ENCODE measurements around the gene CCDC93. TPM values are rescaled to one million over a fixed set of nuclear protein-coding genes. Genes with fewer than 3 reads are reported as not detected.

CCDC93 gene
- total and polyA plus RNA-seq, 9 donors, result 10.3 to 33.8 (median 25.4) TPM

DNA sequence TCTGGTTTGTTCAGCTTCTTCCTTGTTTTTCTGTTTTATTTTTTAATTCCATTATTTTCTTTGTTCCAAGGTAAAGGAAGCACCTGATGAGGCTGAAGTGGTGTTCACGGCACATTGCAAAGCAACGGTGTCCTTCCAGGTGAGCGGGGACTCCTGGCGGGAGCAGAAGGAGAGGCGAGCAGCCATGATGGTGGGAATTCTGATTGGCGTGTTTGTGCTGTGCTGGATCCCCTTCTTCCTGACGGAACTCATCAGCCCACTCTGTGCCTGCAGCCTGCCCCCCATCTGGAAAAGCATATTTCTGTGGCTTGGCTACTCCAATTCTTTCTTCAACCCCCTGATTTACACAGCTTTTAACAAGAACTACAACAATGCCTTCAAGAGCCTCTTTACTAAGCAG is 110.9 kb downstream of the CCDC93 start:
- Histone ChIP-seq H3K27me3 (no peaks in the 10 kb centered on the region), H3K9me3 (no peaks in the 10 kb centered on the region), H3K27ac (no peak overlapping the region), H3K36me3 (no peaks in the 10 kb centered on the region), H3K4me3 (no peak overlapping the region), H3K4me1 (ENCODE audit: insufficient read depth) (no peaks in the 10 kb centered on the region)
- no peak for TF ChIP-seq POLR2A (IDR thresholded peaks at IDR 0.05)
- WGBS, 3 donors, result 84 to 95% (median 92%) methylated on average over 7 of the region's 7 CpGs
- no peak for DNase-seq
- intact Hi-C loops (cut with DNase I), result no loop called here

DNA sequence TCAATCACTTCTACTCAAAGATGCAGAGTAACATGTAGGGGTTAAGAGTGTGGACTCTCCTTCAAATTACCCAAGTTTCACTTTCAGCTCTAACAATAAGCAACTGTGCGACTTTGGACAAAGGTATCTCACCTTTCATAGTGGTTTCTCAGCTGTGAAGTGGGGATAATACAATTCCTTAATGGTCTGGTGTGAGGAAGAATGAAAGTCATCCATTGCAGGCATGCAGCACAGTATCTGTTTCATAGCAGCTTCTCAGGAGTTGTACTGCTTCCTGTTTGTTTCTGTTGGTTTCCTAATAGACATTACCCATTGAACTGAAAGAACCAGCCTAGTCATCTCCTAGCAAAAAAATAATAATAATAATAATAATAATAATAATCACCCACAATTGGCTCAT is 125.0 kb downstream of the CCDC93 start:
- Histone ChIP-seq H3K4me1 (ENCODE audit: insufficient read depth) (peaks cover 22% of the 10 kb centered on the region), H3K36me3 (no peaks in the 10 kb centered on the region), H3K27me3 (no peaks in the 10 kb centered on the region), H3K4me3 (no peak overlapping the region), H3K9me3 (no peaks in the 10 kb centered on the region), H3K27ac (no peak overlapping the region)
- intact Hi-C loops (cut with DNase I), result no loop called here
- WGBS, 3 donors, result 75 to 81% (median 78%) methylated on average over 1 of the region's 1 CpG
- DNase-seq, result no peak
- TF ChIP-seq POLR2A (IDR thresholded peaks at IDR 0.05) (no peak), EP300 (IDR thresholded peaks at IDR 0.05) (no peak)
- TF ChIP-seq, protein P1, sequence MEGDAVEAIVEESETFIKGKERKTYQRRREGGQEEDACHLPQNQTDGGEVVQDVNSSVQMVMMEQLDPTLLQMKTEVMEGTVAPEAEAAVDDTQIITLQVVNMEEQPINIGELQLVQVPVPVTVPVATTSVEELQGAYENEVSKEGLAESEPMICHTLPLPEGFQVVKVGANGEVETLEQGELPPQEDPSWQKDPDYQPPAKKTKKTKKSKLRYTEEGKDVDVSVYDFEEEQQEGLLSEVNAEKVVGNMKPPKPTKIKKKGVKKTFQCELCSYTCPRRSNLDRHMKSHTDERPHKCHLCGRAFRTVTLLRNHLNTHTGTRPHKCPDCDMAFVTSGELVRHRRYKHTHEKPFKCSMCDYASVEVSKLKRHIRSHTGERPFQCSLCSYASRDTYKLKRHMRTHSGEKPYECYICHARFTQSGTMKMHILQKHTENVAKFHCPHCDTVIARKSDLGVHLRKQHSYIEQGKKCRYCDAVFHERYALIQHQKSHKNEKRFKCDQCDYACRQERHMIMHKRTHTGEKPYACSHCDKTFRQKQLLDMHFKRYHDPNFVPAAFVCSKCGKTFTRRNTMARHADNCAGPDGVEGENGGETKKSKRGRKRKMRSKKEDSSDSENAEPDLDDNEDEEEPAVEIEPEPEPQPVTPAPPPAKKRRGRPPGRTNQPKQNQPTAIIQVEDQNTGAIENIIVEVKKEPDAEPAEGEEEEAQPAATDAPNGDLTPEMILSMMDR (IDR thresholded peaks at IDR 0.05), result no peak

DNA sequence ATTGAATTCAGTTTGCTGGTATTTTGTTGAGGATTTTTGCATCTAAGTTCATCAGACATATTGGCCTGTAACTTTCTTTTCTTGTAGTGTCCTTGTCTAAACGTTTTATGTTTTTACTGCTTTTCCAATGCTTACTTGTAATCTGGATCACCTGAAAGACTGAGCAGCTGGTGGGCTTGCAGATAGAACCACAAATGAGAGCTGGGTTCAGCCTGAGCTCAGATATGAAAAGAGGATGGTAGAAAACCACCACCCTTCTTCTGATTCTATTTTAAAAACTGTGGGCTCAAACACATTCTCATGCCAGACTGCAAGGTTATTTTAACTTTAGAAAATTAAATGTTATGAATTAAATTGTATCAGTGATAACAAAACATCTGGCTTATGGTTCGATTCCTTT is 128.6 kb downstream of the CCDC93 start:
- no peak overlapping the region for H3K27ac ChIP-seq
- 5 to 34% (median 14%) methylated on average over 2 of the region's 2 CpGs for WGBS, 3 donors
- no peaks in the 10 kb centered on the region for H3K36me3 ChIP-seq
- H3K9me3 ChIP-seq, result no peaks in the 10 kb centered on the region
- H3K4me1 ChIP-seq (ENCODE audit: insufficient read depth), result peaks cover 22% of the 10 kb centered on the region
- no peak overlapping the region for H3K4me3 ChIP-seq
- TF ChIP-seq, protein P1 (IDR thresholded peaks at IDR 0.05), result no peak
- TF ChIP-seq POLR2A (IDR thresholded peaks at IDR 0.05) (no peak), EP300 (IDR thresholded peaks at IDR 0.05) (no peak)
- DNase-seq, result no peak
- no peaks in the 10 kb centered on the region for H3K27me3 ChIP-seq
- intact Hi-C loops (cut with DNase I), result no loop called here

DNA sequence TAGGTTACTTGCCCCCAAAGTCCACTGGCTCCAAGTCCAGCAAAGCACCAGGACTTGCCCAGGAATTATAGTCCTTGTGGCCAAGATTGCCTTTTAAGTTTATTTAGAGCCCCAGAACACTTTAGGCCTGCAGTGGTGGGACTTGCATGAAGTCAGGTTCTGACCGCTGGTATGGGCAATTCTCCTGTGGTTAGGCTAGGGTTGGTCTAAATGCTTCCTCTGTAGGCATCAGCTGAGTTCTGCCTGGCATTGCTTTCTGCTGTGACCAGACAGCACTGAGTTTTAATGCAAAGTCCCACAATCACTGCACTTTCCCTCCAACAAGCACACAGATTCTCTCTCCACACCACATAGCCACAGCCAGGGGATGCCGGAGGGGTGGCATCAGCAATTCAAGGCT is 134.9 kb downstream of the CCDC93 start:
- H3K36me3 ChIP-seq, result no peaks in the 10 kb centered on the region
- no peak overlapping the region for H3K27ac ChIP-seq
- 84 to 87% (median 84%) methylated on average over 2 of the region's 2 CpGs for WGBS, 3 donors
- TF ChIP-seq, protein P1 (IDR thresholded peaks at IDR 0.05), result no peak
- TF ChIP-seq EP300 (IDR thresholded peaks at IDR 0.05) (no peak), POLR2A (IDR thresholded peaks at IDR 0.05) (no peak)
- H3K4me1 ChIP-seq (ENCODE audit: insufficient read depth), result no peaks in the 10 kb centered on the region
- H3K27me3 ChIP-seq, result no peaks in the 10 kb centered on the region
- intact Hi-C loops (cut with DNase I), result no loop called here
- H3K4me3 ChIP-seq, result no peak overlapping the region
- H3K9me3 ChIP-seq, result no peaks in the 10 kb centered on the region
- no peak for DNase-seq

DNA sequence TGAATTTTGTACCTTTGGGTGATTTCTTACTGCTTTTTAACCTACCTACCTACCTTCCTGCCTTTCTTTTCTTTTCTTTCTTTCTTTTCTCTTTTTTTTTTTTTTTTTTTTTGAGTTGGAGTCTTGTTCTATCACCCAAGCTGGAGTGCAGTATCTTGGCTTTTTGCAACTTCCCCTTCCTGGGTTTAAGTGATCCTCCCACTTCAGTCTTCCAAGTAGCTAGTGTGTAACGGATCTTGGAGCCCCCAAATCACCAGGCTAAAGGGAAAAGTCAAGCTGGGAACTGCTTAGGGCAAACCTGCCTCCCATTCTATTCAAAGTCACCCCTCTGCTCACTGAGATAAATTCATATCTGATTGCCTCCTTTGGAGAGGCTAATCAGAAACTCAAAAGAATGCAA is 138.1 kb downstream of the CCDC93 start:
- Histone ChIP-seq H3K9me3 (no peaks in the 10 kb centered on the region), H3K4me1 (ENCODE audit: insufficient read depth) (no peaks in the 10 kb centered on the region), H3K27ac (no peak overlapping the region), H3K36me3 (no peaks in the 10 kb centered on the region), H3K27me3 (no peaks in the 10 kb centered on the region), H3K4me3 (no peak overlapping the region)
- whole genome bisulfite sequencing, 3 donors, result 17 to 42% (median 31%) methylated on average over 1 of the region's 1 CpG
- DNase-seq, result no peak
- no peak for TF ChIP-seq EP300 (IDR thresholded peaks at IDR 0.05)
- TF ChIP-seq, protein P1 (IDR thresholded peaks at IDR 0.05), result no peak
- TF ChIP-seq POLR2A (IDR thresholded peaks at IDR 0.05), result no peak
- intact Hi-C loops (cut with DNase I), result no loop called here

Small RNA genes within 50 kb of the gene (small RNA-seq; reads per million reads assigned to genes)
- gene RN7SL111P, result not detected

Other genes with a start within 250 kb of the CCDC93 start
- 10 to 100 TPM; 36.6 to 65.0 (median 48.9) TPM for gene DDX18, start 199.4 kb downstream of the CCDC93 start, total RNA-seq
- gene DDX18, start 199.4 kb downstream of the CCDC93 start, polyA plus RNA-seq, result 10 to 100 TPM; 24.3 to 51.0 TPM
- 10 to 100 TPM; 12.1 to 20.3 (median 16.6) TPM for gene INSIG2, start 74.4 kb upstream of the CCDC93 start, total RNA-seq
- gene INSIG2, start 74.4 kb upstream of the CCDC93 start, polyA plus RNA-seq, result 10 to 100 TPM; 10.9 to 19.1 TPM

Data from ovary (tissue), 9 donors.